ENCODE data around the gene ZBED6. TPM values are rescaled to one million over a fixed set of nuclear protein-coding genes. Genes with fewer than 3 reads are reported as not detected.

The ZBED6 gene
- polyA plus RNA-seq, 1 donor from 2014 or later: 5.1 TPM

DNA sequence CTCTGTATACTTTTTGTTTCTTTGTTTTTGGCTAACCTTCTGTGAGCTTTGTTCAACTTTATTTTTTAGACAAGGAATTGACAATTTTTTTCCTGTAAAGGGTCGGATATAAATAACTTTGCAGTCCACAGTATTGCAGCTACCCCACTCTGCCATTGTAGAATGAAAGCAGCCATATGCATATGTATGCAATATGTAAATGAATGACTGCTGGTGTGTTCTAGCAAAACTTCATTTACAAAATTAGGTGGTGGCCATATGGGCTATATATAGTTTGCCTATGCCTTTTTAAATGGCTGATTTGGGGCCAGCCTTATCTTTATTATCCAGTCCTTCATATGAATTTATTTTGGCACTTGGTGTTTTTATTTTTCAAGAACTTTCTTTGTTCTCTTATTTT lies 48.0 kb downstream of the ZBED6 start:
- H3K4me2 ChIP-seq (ENCODE audit: low read length): no peak overlapping the region
- no peaks in the 10 kb centered on the region for H4K20me1 ChIP-seq (ENCODE audit: insufficient read depth)
- TF ChIP-seq POLR2AphosphoS5 (IDR thresholded peaks at IDR 0.05): no peak
- H2AFZ ChIP-seq (ENCODE audit: low read depth, low read length): no peak overlapping the region
- no peak overlapping the region for H3K9ac ChIP-seq (ENCODE audit: low read length)
- H3K79me2 ChIP-seq (replicated peaks; ENCODE audit: insufficient read depth, low read length): no peaks in the 10 kb centered on the region
- H3K4me3 ChIP-seq (ENCODE audit: low read length): no peak overlapping the region
- H3K27me3 ChIP-seq (ENCODE audit: insufficient read depth, low read depth, low read length): no peaks in the 10 kb centered on the region
- no peaks in the 10 kb centered on the region for H3K9me3 ChIP-seq (ENCODE audit: low read length)
- no peaks in the 10 kb centered on the region for H3K9me2 ChIP-seq (ENCODE audit: insufficient read depth, low read length)
- no peak overlapping the region for H3K27ac ChIP-seq (ENCODE audit: low read length)
- peaks cover 12% of the 10 kb centered on the region for H3K36me3 ChIP-seq (ENCODE audit: insufficient read depth, low read length)
- H3F3A ChIP-seq (ENCODE audit: insufficient read depth, low read length, poor library complexity, severe bottlenecking): no peaks in the 10 kb centered on the region

Small RNA genes within 50 kb of the gene (small RNA-seq; reads per million reads assigned to genes)
- gene ZC3H11A: 0 to 1.9 (median 0.68) reads per million in 3 experiments

Other genes with a start within 250 kb of the ZBED6 start
- 1.4 and 2.9 TPM in 2 replicates for gene ATP2B4, start 168.8 kb upstream of the ZBED6 start, polyA plus RNA-seq
- not detected in 2 replicates for gene LAX1, start 30.4 kb upstream of the ZBED6 start, polyA plus RNA-seq
- gene ZC3H11A, start within 50 bp of the ZBED6 start, polyA plus RNA-seq: 186 and 210 TPM in 2 replicates
- 208 and 373 TPM in 2 replicates for gene SNRPE, start 66.0 kb downstream of the ZBED6 start, polyA plus RNA-seq